Sciatic nerve (tissue), 2 donors: ENCODE measurements around the gene NKIRAS1. TPM values are rescaled to one million over a fixed set of nuclear protein-coding genes. Genes with fewer than 3 reads are reported as not detected.
A peak's percentile ranks its signal among the peaks of the same experiment; 100 is the strongest.
"Not testable (repeated sequence)": the region's sequence is repeated elsewhere in the genome, so short reads cannot be mapped to it uniquely, and the experiment has no call there.

Experiments used
- ATAC-seq: fragments of 200-7000 bp; cut with Tn5 transposase; one replicate; pipeline ENCODE4 v1.9.1; 2020; ENCODE audit warnings: mild to moderate bottlenecking, moderate library complexity
- DNase-seq: peaks from one replicate; pipeline ENCODE4 v3.0.0-alpha.2; 2020; ENCODE audit warnings: low spot score
- intact Hi-C: fragments of 100-400 bp; cut with DNase I; formaldehyde crosslinking; loops from one replicate; pipeline ENCODE4 v1.14.2; 2022
- total RNA-seq: library from RNA; stranded (reverse); fragmentation: NEBNext Ultra II Directional; extraction: Animal tissue kit (Norgen Biotek cat#: 25700); gene quantifications from one replicate; pipeline ENCODE4 v1.2.1, GENCODE V29; 2021
- donor health status: DM: no; HTN: no; CAD: no.
- donor health status: DM: no; HTN: no; CAD: no.

NKIRAS1 gene
- total RNA-seq, 1 donor from 2014 or later: 10.8 TPM

- no peak for DNase-seq
- intact Hi-C loops: no loop called here
- ATAC-seq: no peak
Measured at GRCh38 chr3:23915537-23916108, 1.2 kb downstream of the NKIRAS1 start.

DNA sequence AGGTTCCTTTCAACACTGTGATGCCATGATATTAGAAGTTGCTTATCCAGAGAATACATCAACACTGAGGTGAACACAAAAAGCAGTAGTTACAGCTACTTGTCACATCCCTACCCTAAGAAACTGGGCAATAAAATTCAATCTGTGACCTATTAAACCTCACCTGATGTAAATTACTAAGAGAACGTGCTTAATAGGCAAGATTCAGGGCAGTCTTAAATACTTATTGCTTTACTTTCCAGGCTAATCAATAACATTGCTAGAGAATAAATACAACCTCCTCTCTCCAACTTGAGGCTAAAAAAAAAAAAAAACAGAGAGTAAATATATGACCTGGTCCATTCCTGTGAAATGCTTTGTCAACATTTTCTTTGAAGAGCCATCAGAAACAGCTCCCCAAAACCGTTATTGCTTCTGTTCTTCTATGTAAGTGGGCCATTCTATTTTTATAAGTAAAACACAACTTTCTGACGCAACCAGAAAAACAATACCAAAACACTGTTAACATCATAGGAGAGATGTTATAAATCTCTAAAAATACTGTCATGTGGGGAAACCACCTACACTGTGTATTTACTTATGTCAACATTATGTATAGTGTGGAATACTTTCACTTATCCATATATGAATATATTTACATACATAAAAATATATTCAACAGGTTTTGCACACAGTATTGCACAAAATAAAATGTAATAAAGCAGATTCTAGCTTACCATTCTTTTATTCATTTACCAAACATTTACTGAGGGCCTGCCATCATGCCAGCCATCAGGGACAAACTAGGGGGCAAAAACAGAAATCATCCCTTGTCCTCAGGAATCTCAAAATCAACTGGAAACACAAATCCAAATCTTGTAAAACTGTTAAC lies 2.7 kb downstream of the NKIRAS1 start:
- DNase-seq (no peak), ATAC-seq (no peak)
- intact Hi-C loops: no loop called here

GRCh38 chr3:23913182-23913581 lies 3.6 kb downstream of the NKIRAS1 start:
- no peak for DNase-seq
- intact Hi-C loops: no loop called here
- ATAC-seq: no peak

GRCh38 chr3:23912335-23912734 lies 4.5 kb downstream of the NKIRAS1 start:
- DNase-seq, ATAC-seq, intact Hi-C loops: not testable (repeated sequence)

DNA sequence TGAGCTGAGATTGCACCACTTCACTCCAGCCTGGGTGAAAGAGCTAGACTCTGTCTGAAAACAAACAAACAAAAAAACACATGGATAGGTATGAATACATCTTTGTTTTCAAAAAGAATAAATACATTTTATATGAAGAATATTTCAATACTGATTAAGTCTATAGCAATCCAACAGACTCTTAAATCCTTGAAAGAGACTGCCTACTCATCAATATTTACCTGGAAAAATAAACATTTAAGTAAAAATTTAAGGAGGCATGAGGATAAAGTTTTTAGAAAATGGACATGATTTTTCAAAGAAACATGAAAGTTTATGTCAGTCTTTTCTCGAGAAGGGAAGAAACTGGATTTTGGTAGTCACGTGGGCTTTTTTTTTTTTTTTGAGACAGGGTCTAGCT lies 5.4 kb downstream of the NKIRAS1 start:
- intact Hi-C loops: no loop called here
- ATAC-seq (no peak), DNase-seq (no peak)

GRCh38 chr3:23909341-23909740 lies 7.4 kb downstream of the NKIRAS1 start:
- ATAC-seq (no peak), DNase-seq (no peak)
- intact Hi-C loops: no loop called here

DNA sequence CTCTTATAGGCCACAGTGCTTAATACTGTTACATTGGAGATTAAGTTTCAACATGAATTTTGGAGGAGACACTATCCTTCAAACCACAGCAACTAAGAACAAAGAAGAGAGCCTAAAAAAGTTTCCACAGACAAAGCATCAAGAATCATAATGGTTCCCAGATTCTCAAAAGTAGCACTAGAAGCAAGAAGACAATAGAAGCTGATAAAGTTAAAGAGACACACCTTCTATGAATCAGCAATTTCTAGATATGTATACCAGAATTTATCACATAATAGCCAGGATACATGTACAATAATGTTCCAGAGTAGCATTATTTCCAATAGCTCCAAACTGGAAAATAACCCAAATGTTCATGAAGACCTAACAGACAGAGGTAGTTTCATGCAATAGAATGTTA lies 12.2 kb downstream of the NKIRAS1 start:
- ATAC-seq: no peak
- no peak for DNase-seq
- intact Hi-C loops: no loop called here

- ATAC-seq (no peak), DNase-seq (no peak)
- intact Hi-C loops: no loop called here
Measured at GRCh38 chr3:23900744-23901143, 16.0 kb downstream of the NKIRAS1 start.

DNA sequence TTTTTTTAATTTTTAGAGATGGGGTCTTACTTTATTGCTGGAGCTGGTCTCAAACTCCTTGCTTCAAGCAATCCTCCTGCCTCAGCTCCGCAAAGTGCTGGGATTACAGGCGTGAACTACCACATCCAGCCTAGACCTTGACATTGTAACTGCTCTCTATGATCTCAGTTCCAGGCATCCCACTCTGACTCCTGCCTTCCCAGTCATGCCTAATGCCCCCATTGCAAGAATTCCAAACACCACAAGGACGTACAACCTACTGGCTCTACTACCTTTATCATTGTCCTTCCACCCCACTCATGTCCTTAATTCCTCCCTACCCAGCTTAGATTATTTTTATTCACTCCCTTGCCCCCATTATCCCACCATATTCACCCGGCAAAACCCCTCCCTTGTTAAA lies 21.6 kb downstream of the NKIRAS1 start:
- ATAC-seq (no peak), DNase-seq (no peak)
- intact Hi-C loops: loop anchor here (5.0 kb wide), 1 partner anchor 177 kb away; no protein-coding TSS in a partner anchor

- peak; percentile 27 for ATAC-seq
- no peak for DNase-seq
- intact Hi-C loops: loop anchor here (5.0 kb wide), 1 partner anchor 178 kb away; no protein-coding TSS in a partner anchor
Measured at GRCh38 chr3:23894254-23895061, 22.3 kb downstream of the NKIRAS1 start.

GRCh38 chr3:23889950-23890349 lies 26.8 kb downstream of the NKIRAS1 start:
- ATAC-seq (no peak), DNase-seq (no peak)
- intact Hi-C loops: no loop called here

- DNase-seq (no peak), ATAC-seq (no peak)
- intact Hi-C loops: no loop called here
Measured at GRCh38 chr3:23889386-23889785, 27.4 kb downstream of the NKIRAS1 start.

GRCh38 chr3:23888617-23889228 lies 28.1 kb downstream of the NKIRAS1 start:
- intact Hi-C loops: no loop called here
- DNase-seq (no peak), ATAC-seq (no peak)

GRCh38 chr3:23886311-23886710 lies 30.5 kb downstream of the NKIRAS1 start:
- no peak for DNase-seq
- intact Hi-C loops: no loop called here

GRCh38 chr3:23885210-23885609 lies 31.6 kb downstream of the NKIRAS1 start:
- no peak for DNase-seq
- intact Hi-C loops: no loop called here
- ATAC-seq: no peak

More at GRCh38 chr3:23886311-23886710, 30.5 kb downstream of the NKIRAS1 start:
- ATAC-seq: no peak

DNA sequence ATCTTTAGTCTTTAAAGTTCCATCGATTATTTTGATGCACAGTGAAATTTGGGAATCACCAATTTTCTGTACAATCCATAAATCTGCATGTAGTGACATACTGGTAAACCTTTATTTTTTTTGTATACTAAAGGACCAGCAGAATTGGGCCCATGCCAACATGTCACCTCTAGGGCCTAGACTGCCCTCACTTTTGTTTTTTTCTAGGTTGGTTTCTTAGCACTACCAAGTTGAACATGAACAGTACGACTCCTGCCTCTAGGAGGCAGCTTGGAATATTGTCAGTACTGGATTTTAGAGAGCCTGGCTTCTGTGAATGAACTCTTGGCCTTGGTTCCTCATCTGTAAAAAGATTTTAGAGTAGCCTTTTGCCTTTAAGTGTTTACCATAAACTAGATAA lies 32.3 kb downstream of the NKIRAS1 start:
- intact Hi-C loops: no loop called here
- ATAC-seq: peak; percentile 29
- no peak for DNase-seq

GRCh38 chr3:23882487-23882918 lies 34.3 kb downstream of the NKIRAS1 start:
- ATAC-seq: no peak
- DNase-seq: no peak
- intact Hi-C loops: no loop called here

GRCh38 chr3:23881993-23882392 lies 34.8 kb downstream of the NKIRAS1 start:
- intact Hi-C loops, DNase-seq, ATAC-seq: not testable (repeated sequence)

DNA sequence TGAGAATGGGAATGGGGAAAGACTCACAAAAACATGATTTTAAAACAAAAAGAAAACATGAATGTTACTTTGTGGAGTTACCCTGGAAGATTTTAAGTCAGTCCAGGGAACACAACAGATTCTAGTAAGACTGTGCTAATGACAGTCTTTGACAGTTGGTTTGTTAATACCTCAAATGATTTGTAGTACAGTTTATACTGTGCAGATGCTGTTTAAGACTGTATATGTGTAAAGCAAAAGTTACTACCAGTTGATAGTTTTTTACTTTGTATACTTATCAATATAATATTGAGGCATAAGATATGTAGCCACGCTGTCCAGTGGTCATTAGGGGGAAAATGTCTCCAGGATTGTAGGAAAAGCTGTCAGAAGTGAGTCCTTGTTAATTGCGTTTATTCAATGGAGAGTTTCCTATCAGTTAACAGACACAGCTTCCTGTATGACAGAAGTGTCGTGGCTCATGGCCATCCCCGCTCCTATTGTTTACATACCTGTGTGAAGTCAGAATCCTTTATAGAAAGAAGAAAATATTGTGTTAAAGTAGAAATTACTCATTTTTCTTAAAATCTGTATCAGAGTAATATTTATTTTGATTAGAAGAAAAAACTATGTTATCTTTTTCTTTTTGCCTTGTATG lies 36.0 kb downstream of the NKIRAS1 start:
- intact Hi-C loops: no loop called here
- ATAC-seq: no peak
- DNase-seq: no peak
